ENCODE data around the gene EPX.

GRCh38 chr17:58181796-58182195 lies 10.7 kb upstream of the EPX start:
- no peak for TF ChIP-seq EZH2 (IDR thresholded peaks at IDR 0.05; ENCODE audit: borderline replicate concordance)
- TF ChIP-seq, protein P1, sequence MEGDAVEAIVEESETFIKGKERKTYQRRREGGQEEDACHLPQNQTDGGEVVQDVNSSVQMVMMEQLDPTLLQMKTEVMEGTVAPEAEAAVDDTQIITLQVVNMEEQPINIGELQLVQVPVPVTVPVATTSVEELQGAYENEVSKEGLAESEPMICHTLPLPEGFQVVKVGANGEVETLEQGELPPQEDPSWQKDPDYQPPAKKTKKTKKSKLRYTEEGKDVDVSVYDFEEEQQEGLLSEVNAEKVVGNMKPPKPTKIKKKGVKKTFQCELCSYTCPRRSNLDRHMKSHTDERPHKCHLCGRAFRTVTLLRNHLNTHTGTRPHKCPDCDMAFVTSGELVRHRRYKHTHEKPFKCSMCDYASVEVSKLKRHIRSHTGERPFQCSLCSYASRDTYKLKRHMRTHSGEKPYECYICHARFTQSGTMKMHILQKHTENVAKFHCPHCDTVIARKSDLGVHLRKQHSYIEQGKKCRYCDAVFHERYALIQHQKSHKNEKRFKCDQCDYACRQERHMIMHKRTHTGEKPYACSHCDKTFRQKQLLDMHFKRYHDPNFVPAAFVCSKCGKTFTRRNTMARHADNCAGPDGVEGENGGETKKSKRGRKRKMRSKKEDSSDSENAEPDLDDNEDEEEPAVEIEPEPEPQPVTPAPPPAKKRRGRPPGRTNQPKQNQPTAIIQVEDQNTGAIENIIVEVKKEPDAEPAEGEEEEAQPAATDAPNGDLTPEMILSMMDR (IDR thresholded peaks at IDR 0.05; ENCODE audit: poor library complexity): no peak

Data from hepatocyte (in vitro differentiated cells).